Progenitor cell of endocrine pancreas (in vitro differentiated cells): Measurements from ENCODE around the gene LUZP1. TPM values are rescaled to one million over a fixed set of nuclear protein-coding genes. Genes with fewer than 3 reads are reported as not detected.

Experiments used
- DNase-seq: peaks from one replicate; pipeline ENCODE4 v3.0.0; 2021; ENCODE audit warnings: low spot score; ENCODE audit not compliant: unreplicated experiment
- H3K27ac Mint-ChIP-seq: 2 replicates; pipeline ENCODE4 v1.8.0; 2021; ENCODE audit warnings: mild to moderate bottlenecking, moderate library complexity, mixed read lengths
- H3K27me3 Mint-ChIP-seq: 2 replicates; pipeline ENCODE4 v1.8.0; 2021; ENCODE audit warnings: mixed read lengths
- H3K36me3 Mint-ChIP-seq: 2 replicates; pipeline ENCODE4 v1.8.0; 2022; ENCODE audit warnings: mixed read lengths; ENCODE audit not compliant: insufficient read depth
- H3K4me1 Mint-ChIP-seq: 2 replicates; pipeline ENCODE4 v1.8.0; 2021; ENCODE audit warnings: low read depth, mixed read lengths
- H3K4me3 Mint-ChIP-seq: 2 replicates; pipeline ENCODE4 v1.8.0; 2021; ENCODE audit warnings: low read depth, mild to moderate bottlenecking, moderate library complexity, mixed read lengths
- H3K9me3 Mint-ChIP-seq: 2 replicates; pipeline ENCODE4 v1.8.0; 2021; ENCODE audit warnings: low read depth, mixed read lengths
- CTCF ChIP-seq: fragments of 200-600 bp; sonication (generic); IDR thresholded peaks from one replicate; pipeline ENCODE4 v1.5.0; 2021; ENCODE audit warnings: antibody characterized with exemption, mild to moderate bottlenecking; ENCODE audit not compliant: unreplicated experiment
- total RNA-seq: library from RNA; stranded (reverse); gene quantifications from 2 replicates; pipeline ENCODE4 v1.2.1, GENCODE V29; 2021

The LUZP1 gene
- total RNA-seq, 1 donor from 2014 or later: 47.5 TPM

GRCh38 chr1:23101887-23102286 lies 66.8 kb downstream of the LUZP1 start:
- Mint-ChIP-seq H3K27me3 (no peaks in the 10 kb centered on the region), H3K4me3 (no peak overlapping the region), H3K9me3 (no peaks in the 10 kb centered on the region), H3K36me3 (peaks cover 9% of the 10 kb centered on the region), H3K27ac (peak overlapping the region; percentile 18), H3K4me1 (peaks cover 23% of the 10 kb centered on the region)
- TF ChIP-seq CTCF: no peak
- DNase-seq: no peak

- H3K27me3 Mint-ChIP-seq: no peaks in the 10 kb centered on the region
- no peaks in the 10 kb centered on the region for H3K9me3 Mint-ChIP-seq
- H3K27ac Mint-ChIP-seq: no peak overlapping the region
- peaks cover 6% of the 10 kb centered on the region for H3K36me3 Mint-ChIP-seq
- no peak overlapping the region for H3K4me3 Mint-ChIP-seq
- H3K4me1 Mint-ChIP-seq: peaks cover 23% of the 10 kb centered on the region
- no peak for DNase-seq
- no peak for TF ChIP-seq CTCF
Observed at GRCh38 chr1:23101101-23101827, 67.4 kb downstream of the LUZP1 start.

GRCh38 chr1:23100074-23100748 lies 68.4 kb downstream of the LUZP1 start:
- no peak for DNase-seq
- no peak for TF ChIP-seq CTCF
- no peaks in the 10 kb centered on the region for H3K9me3 Mint-ChIP-seq
- H3K27me3 Mint-ChIP-seq: no peaks in the 10 kb centered on the region
- no peak overlapping the region for H3K4me3 Mint-ChIP-seq
- peaks cover 23% of the 10 kb centered on the region for H3K4me1 Mint-ChIP-seq
- H3K36me3 Mint-ChIP-seq: peaks cover 12% of the 10 kb centered on the region
- H3K27ac Mint-ChIP-seq: peak overlapping the region; percentile 26

GRCh38 chr1:23099171-23099536 lies 69.5 kb downstream of the LUZP1 start:
- Mint-ChIP-seq H3K9me3 (no peaks in the 10 kb centered on the region), H3K27me3 (no peaks in the 10 kb centered on the region), H3K4me3 (no peak overlapping the region), H3K27ac (no peak overlapping the region), H3K36me3 (peaks cover 9% of the 10 kb centered on the region), H3K4me1 (peaks cover 23% of the 10 kb centered on the region)
- DNase-seq: no peak
- TF ChIP-seq CTCF: no peak

- no peaks in the 10 kb centered on the region for H3K9me3 Mint-ChIP-seq
- peaks cover 14% of the 10 kb centered on the region for H3K36me3 Mint-ChIP-seq
- H3K4me1 Mint-ChIP-seq: peaks cover 23% of the 10 kb centered on the region
- peak; percentile 87 for TF ChIP-seq CTCF
- H3K4me3 Mint-ChIP-seq: no peak overlapping the region
- DNase-seq: peak; percentile 35
- H3K27ac Mint-ChIP-seq: no peak overlapping the region
- H3K27me3 Mint-ChIP-seq: no peaks in the 10 kb centered on the region
Observed at GRCh38 chr1:23098463-23099170, 70.0 kb downstream of the LUZP1 start.
